Measurements from ENCODE around the gene PLIN4.
A peak's percentile ranks its signal among the peaks of the same experiment; 100 is the strongest.

The PLIN4 gene

GRCh38 chr19:4456843-4457653 is 61.2 kb downstream of the PLIN4 start:
- peak overlapping the region; percentile 88 for H3K4me3 ChIP-seq
- no peak for TF ChIP-seq CTCF (IDR thresholded peaks at IDR 0.05)
- DNase-seq (ENCODE audit: low spot score), result no peak
- H3K27ac ChIP-seq, result peak overlapping the region; percentile 77 to 92

- Histone ChIP-seq H3K27ac (peak overlapping the region; percentile 67 to 92), H3K4me3 (peak overlapping the region; percentile 88)
- no peak for DNase-seq (ENCODE audit: low spot score)
- TF ChIP-seq CTCF (IDR thresholded peaks at IDR 0.05), result no peak
Measured at GRCh38 chr19:4456476-4456842, 61.8 kb downstream of the PLIN4 start.

GRCh38 chr19:4455719-4456475 is 62.4 kb downstream of the PLIN4 start:
- peak overlapping the region; percentile 67 to 92 for H3K27ac ChIP-seq
- H3K4me3 ChIP-seq, result peak overlapping the region; percentile 88
- no peak for DNase-seq (ENCODE audit: low spot score)
- TF ChIP-seq CTCF (IDR thresholded peaks at IDR 0.05), result no peak

GRCh38 chr19:4454747-4455718 is 63.3 kb downstream of the PLIN4 start:
- no peak for DNase-seq (ENCODE audit: low spot score)
- peak overlapping the region; percentile 88 for H3K4me3 ChIP-seq
- no peak for TF ChIP-seq CTCF (IDR thresholded peaks at IDR 0.05)

GRCh38 chr19:4453232-4454179 is 64.8 kb downstream of the PLIN4 start:
- Histone ChIP-seq H3K4me3 (no peak overlapping the region), H3K27ac (no peak overlapping the region)
- no peak for TF ChIP-seq CTCF (IDR thresholded peaks at IDR 0.05)
- no peak for DNase-seq (ENCODE audit: low spot score)

More at GRCh38 chr19:4454747-4455718, 63.3 kb downstream of the PLIN4 start:
- peak overlapping the region in 1 of 2 donors; percentile 92 for H3K27ac ChIP-seq

Measured in coronary artery (tissue), 2 donors.